Loucy (cell line): Measurements from ENCODE around the gene NEK7.

Experiments
- CTCF ChIP-seq: fragments of 200-600 bp; sonication (generic); conservative IDR thresholded peaks from 2 replicates; pipeline ENCODE4 v1.5.1; 2014; ENCODE audit warnings: mild to moderate bottlenecking, antibody characterized with exemption, low read length
- EZH2phosphoT487 ChIP-seq: fragments of 200-600 bp; IDR thresholded peaks from 2 replicates; pipeline ENCODE4 v1.6.1; 2018; ENCODE audit warnings: antibody characterized with exemption, mild to moderate bottlenecking, moderate library complexity, borderline replicate concordance

GRCh38 chr1:198116469-198116868, 40.3 kb upstream of the NEK7 start:
- TF ChIP-seq CTCF, result no peak
- TF ChIP-seq EZH2phosphoT487, result no peak
